Astrocyte of the spinal cord (primary cell): ENCODE data around the gene C17orf113.

ENCODE experiments used
- DNase-seq: peaks from one replicate; pipeline ENCODE4 v3.0.0; 2011; ENCODE audit warnings: low read depth, low spot score
- H3K4me3 ChIP-seq: 2 replicates; pipeline ENCODE4 v1.5.1; 2011; ENCODE audit warnings: low read depth, mild to moderate bottlenecking, low read length, moderate library complexity
- CTCF ChIP-seq: IDR thresholded peaks from 2 replicates; pipeline ENCODE4 v1.5.1; 2012; ENCODE audit warnings: low read depth, mild to moderate bottlenecking, low read length, inconsistent platforms
- in situ Hi-C: cut with HindIII; loops from 2 replicates; pipeline ENCODE4 v1.10.0; 2017; ENCODE audit warnings: low sequenced_read_pairs

The C17orf113 gene

GRCh38 chr17:42092939-42093338 is 42.5 kb upstream of the C17orf113 start:
- no peak for TF ChIP-seq CTCF
- no peak overlapping the region for H3K4me3 ChIP-seq
- no peak for DNase-seq
- in situ Hi-C loops = no loop called here

- in situ Hi-C loops = no loop called here
- H3K4me3 ChIP-seq = no peak overlapping the region
- no peak for TF ChIP-seq CTCF
- DNase-seq = no peak
Measured at GRCh38 chr17:42090964-42091790, 40.8 kb upstream of the C17orf113 start.

- TF ChIP-seq CTCF = no peak
- in situ Hi-C loops = no loop called here
- no peak overlapping the region for H3K4me3 ChIP-seq
- no peak for DNase-seq
Measured at GRCh38 chr17:42088736-42089135, 38.3 kb upstream of the C17orf113 start.

GRCh38 chr17:42087736-42088705 is 37.6 kb upstream of the C17orf113 start:
- no peak for DNase-seq
- in situ Hi-C loops = no loop called here

GRCh38 chr17:42087042-42087701 is 36.8 kb upstream of the C17orf113 start:
- DNase-seq = no peak
- in situ Hi-C loops = no loop called here

More at GRCh38 chr17:42087736-42088705, 37.6 kb upstream of the C17orf113 start:
- no peak overlapping the region for H3K4me3 ChIP-seq
- TF ChIP-seq CTCF = no peak

More at GRCh38 chr17:42087042-42087701, 36.8 kb upstream of the C17orf113 start:
- TF ChIP-seq CTCF = no peak
- H3K4me3 ChIP-seq = no peak overlapping the region
